Kidney epithelial cell (primary cell): Measurements from ENCODE around the gene CHST12. TPM values are rescaled to one million over a fixed set of nuclear protein-coding genes. Genes with fewer than 3 reads are reported as not detected.
"Not testable (repeated sequence)": the region's sequence is repeated elsewhere in the genome, so short reads cannot be mapped to it uniquely, and the experiment has no call there.

Source experiments
- DNase-seq: peaks from one replicate; pipeline ENCODE4 v3.0.0-alpha.2; 2010; ENCODE audit warnings: low read depth
- H3K27me3 ChIP-seq: 2 replicates; pipeline ENCODE4 v1.6.0; 2011; ENCODE audit warnings: low read length; ENCODE audit not compliant: control insufficient read depth, insufficient read depth
- H3K36me3 ChIP-seq: 2 replicates; pipeline ENCODE4 v1.5.1; 2011; ENCODE audit warnings: low read length; ENCODE audit not compliant: control insufficient read depth, insufficient read depth
- H3K4me3 ChIP-seq: 2 replicates; pipeline ENCODE4 v1.5.1; 2011; ENCODE audit warnings: low read depth, mild to moderate bottlenecking, control low read depth, low read length
- CTCF ChIP-seq: IDR thresholded peaks from 2 replicates; pipeline ENCODE4 v1.5.1; 2011; ENCODE audit warnings: mild to moderate bottlenecking, moderate library complexity, low read length, control low read depth, inconsistent platforms; ENCODE audit not compliant: insufficient read depth, poor library complexity, severe bottlenecking
- total RNA-seq: library from RNA; depleted of rRNA; stranded (reverse); fragments of >200 nt; gene quantifications from 2 replicates; pipeline ENCODE4 v1.2.3, GENCODE V29; 2015

The CHST12 gene
- total RNA-seq, 1 donor from 2014 or later, result 11.6 TPM

GRCh38 chr7:2450198-2451107, 47.0 kb downstream of the CHST12 start:
- no peaks in the 10 kb centered on the region for H3K27me3 ChIP-seq
- H3K36me3 ChIP-seq, result no peaks in the 10 kb centered on the region
- no peak overlapping the region for H3K4me3 ChIP-seq
- TF ChIP-seq CTCF, result no peak
- DNase-seq, result no peak

- Histone ChIP-seq H3K36me3 (no peaks in the 10 kb centered on the region), H3K27me3 (no peaks in the 10 kb centered on the region), H3K4me3 (peak overlapping the region; percentile 0)
- no peak for DNase-seq
- peak; percentile 95 for TF ChIP-seq CTCF
Observed at GRCh38 chr7:2451171-2452073, 48.0 kb downstream of the CHST12 start.

- no peak for DNase-seq
- H3K4me3 ChIP-seq, result no peak overlapping the region
- no peak for TF ChIP-seq CTCF
Observed at GRCh38 chr7:2452074-2452507, 48.7 kb downstream of the CHST12 start.

GRCh38 chr7:2452643-2453270, 49.3 kb downstream of the CHST12 start:
- H3K27me3 ChIP-seq, result no peaks in the 10 kb centered on the region
- H3K36me3 ChIP-seq, result no peaks in the 10 kb centered on the region
- no peak for DNase-seq
- TF ChIP-seq CTCF, result no peak
- H3K4me3 ChIP-seq, result no peak overlapping the region

More at GRCh38 chr7:2452074-2452507, 48.7 kb downstream of the CHST12 start:
- Histone ChIP-seq H3K27me3 (no peaks in the 10 kb centered on the region), H3K36me3 (no peaks in the 10 kb centered on the region)

GRCh38 chr7:2453849-2454248, 50.4 kb downstream of the CHST12 start:
- not testable (repeated sequence) for H3K4me3 ChIP-seq, H3K27me3 ChIP-seq, H3K36me3 ChIP-seq, DNase-seq

- no peak for TF ChIP-seq CTCF
- no peaks in the 10 kb centered on the region for H3K27me3 ChIP-seq
- no peaks in the 10 kb centered on the region for H3K36me3 ChIP-seq
- no peak overlapping the region for H3K4me3 ChIP-seq
- no peak for DNase-seq
Observed at GRCh38 chr7:2459674-2460073, 56.3 kb downstream of the CHST12 start.
